Effector memory CD4-positive, alpha-beta T cell (primary cell): Measurements from ENCODE around the gene SLC25A27.
A peak's percentile ranks its signal among the peaks of the same experiment; 100 is the strongest.

Experiments
- DNase-seq, 3 donors: peaks; one replicate each; pipeline ENCODE4 v3.0.0-alpha.2; 2020
- H3K27ac ChIP-seq: 2 replicates; pipeline ENCODE4 v1.7.0; 2013; ENCODE audit warnings: mild to moderate bottlenecking, low read length, moderate library complexity; ENCODE audit not compliant: insufficient read depth, poor library complexity, severe bottlenecking
- H3K27me3 ChIP-seq: replicated peaks from 2 replicates; pipeline ENCODE4 v1.7.0; 2013; ENCODE audit warnings: mild to moderate bottlenecking, low read length; ENCODE audit not compliant: insufficient read depth, control insufficient read depth, poor library complexity, severe bottlenecking
- H3K36me3 ChIP-seq: 2 replicates; pipeline ENCODE4 v1.7.0; 2013; ENCODE audit warnings: mild to moderate bottlenecking, low read length, moderate library complexity; ENCODE audit not compliant: control insufficient read depth, insufficient read depth
- H3K4me1 ChIP-seq: 2 replicates; pipeline ENCODE4 v1.7.0; 2013; ENCODE audit warnings: low read length, mild to moderate bottlenecking; ENCODE audit not compliant: control insufficient read depth, insufficient read depth, poor library complexity, severe bottlenecking
- H3K4me3 ChIP-seq: 2 replicates; pipeline ENCODE4 v1.7.0; 2013; ENCODE audit warnings: low read length, low read depth, mild to moderate bottlenecking; ENCODE audit not compliant: insufficient read depth, poor library complexity, severe bottlenecking
- H3K9me3 ChIP-seq: 2 replicates; pipeline ENCODE4 v1.7.0; 2013; ENCODE audit warnings: mild to moderate bottlenecking, low read length, moderate library complexity; ENCODE audit not compliant: control insufficient read depth

SLC25A27 gene

DNA sequence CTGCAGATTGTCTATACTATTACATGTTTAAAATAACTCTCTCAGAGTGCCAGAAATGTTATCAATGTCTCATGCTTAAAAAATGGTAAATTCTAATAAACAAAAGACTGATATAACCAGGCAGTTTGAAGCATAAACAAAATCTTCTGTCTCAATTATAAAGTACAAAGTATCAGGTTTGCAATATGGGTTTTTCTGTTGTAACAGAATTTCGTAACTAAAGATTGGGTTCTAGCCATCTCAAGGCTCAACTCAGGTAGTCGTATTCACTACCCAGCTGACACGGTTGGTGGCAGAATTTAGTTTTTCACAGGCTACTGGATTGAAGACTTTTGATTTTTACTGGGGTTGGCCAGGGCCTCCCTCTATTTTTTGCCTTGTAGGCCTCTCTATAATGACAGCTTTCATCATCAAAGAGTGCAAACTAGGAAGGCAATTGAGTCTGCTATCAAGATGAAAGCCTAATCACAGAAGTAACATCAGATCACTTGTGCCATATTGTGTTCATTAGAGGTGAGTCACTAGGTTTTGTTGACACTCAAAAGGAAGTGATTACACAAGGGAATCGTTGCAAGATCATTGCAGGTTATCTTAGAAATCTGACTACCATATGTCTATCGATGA, 3.8 kb upstream of the SLC25A27 start:
- no peak overlapping the region for H3K27ac ChIP-seq
- no peaks in the 10 kb centered on the region for H3K9me3 ChIP-seq
- no peaks in the 10 kb centered on the region for H3K4me1 ChIP-seq
- DNase-seq: no peak
- H3K36me3 ChIP-seq: no peaks in the 10 kb centered on the region
- no peaks in the 10 kb centered on the region for H3K27me3 ChIP-seq
- H3K4me3 ChIP-seq: no peak overlapping the region

DNA sequence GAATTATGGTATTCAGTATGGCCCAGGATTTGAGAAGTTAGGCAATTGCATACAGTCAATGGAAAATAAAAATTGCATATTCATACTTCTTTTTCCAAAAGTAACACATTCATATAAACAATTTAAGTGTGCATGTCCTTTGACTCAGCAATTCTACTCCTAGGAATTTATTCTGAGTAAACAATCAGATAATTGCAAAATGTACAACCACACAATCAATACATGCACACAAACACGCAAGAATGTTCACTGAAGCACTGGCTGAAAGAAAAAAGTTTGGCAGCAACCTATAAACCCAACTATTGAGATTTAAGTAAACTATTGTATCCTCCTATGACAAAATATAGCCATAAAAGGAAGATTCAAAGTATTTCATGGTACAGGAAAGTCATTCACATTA, 1.8 kb upstream of the SLC25A27 start:
- no peak for DNase-seq
- no peak overlapping the region for H3K27ac ChIP-seq
- H3K4me3 ChIP-seq: no peak overlapping the region
- no peaks in the 10 kb centered on the region for H3K9me3 ChIP-seq
- no peaks in the 10 kb centered on the region for H3K27me3 ChIP-seq
- no peaks in the 10 kb centered on the region for H3K36me3 ChIP-seq
- no peaks in the 10 kb centered on the region for H3K4me1 ChIP-seq

DNA sequence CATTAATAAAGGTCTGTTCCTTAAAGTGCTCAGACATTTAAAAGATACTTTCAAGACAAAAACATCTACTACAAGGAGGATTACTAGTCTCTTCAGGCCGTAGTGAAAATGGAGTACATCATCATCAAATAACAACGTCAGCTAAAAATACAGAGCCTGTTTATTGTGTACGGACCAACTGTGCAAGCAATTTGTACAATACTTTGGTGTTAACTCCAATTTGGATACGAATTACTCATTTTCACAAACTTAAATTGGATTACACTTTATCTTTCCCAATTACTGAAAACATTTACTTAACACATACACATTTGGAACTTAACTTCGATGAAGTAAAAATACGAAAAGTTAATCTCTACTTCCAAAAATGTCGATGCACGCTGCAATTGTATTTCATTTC, 959 bp upstream of the SLC25A27 start:
- H3K4me3 ChIP-seq: no peak overlapping the region
- no peaks in the 10 kb centered on the region for H3K27me3 ChIP-seq

DNA sequence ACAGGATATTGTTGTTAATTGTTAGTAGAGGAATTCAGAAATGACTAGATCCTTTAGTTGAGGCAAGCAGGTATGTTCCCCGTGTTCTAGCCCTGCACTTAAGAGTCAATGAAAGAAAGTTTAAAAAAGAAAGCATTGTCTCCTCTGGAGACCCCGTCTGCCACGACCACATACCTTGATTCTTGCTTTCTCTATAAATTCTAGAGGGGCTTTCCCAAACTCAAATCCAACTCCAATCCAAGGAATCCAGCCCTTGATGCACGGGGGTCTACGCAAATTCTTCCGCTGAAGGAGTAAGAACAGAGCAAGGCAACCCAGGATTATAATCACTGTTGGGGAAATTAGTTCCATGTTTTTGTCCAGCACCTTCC, 558 bp upstream of the SLC25A27 start:
- DNase-seq: no peak
- no peaks in the 10 kb centered on the region for H3K9me3 ChIP-seq
- no peaks in the 10 kb centered on the region for H3K4me1 ChIP-seq
- no peaks in the 10 kb centered on the region for H3K27me3 ChIP-seq
- H3K4me3 ChIP-seq: peak overlapping the region; percentile 86
- H3K27ac ChIP-seq: no peak overlapping the region
- H3K36me3 ChIP-seq: no peaks in the 10 kb centered on the region

More for the DNA sequence above, 959 bp upstream of the SLC25A27 start:
- no peaks in the 10 kb centered on the region for H3K4me1 ChIP-seq
- H3K36me3 ChIP-seq: no peaks in the 10 kb centered on the region
- H3K9me3 ChIP-seq: no peaks in the 10 kb centered on the region
- DNase-seq: no peak
- H3K27ac ChIP-seq: no peak overlapping the region

DNA sequence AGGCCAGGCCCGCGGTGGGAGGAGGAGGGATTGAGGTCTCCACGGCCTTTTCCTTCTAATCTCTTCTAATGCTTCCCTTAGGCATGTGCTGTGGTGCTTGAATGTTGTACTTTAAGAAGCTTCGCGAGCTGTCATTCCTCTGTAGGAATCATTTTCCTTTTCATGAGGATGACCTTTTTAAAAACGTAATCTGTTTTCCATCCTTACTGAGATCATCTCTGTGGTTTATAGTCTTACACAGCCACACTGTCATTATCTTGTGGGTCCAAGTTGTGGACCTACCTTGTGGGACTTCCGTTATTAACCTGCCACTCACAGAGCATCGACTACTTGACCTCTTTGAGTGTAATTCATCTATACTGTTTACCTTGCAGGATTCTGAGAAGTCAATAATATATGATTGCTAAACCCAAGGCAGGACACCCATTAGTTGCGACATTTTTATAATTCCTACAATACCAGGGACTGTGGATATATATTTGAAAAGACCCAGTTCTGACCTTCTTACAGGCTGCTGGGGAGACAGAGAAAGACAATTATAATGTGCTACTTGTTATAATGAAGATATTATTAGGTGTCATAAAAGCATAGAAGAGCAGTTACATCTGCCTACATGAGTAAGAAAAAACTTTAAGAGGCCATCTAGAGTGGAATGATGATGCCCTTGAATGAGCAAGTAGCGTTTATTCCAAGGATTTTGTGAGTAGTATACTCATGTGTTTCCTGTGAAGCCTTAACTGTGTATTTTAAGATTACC, 842 bp downstream of the SLC25A27 start:
- H3K4me3 ChIP-seq: peak overlapping the region; percentile 86
- no peaks in the 10 kb centered on the region for H3K9me3 ChIP-seq
- H3K36me3 ChIP-seq: no peaks in the 10 kb centered on the region
- no peak for DNase-seq
- H3K27ac ChIP-seq: no peak overlapping the region
- no peaks in the 10 kb centered on the region for H3K4me1 ChIP-seq
- H3K27me3 ChIP-seq: no peaks in the 10 kb centered on the region

DNA sequence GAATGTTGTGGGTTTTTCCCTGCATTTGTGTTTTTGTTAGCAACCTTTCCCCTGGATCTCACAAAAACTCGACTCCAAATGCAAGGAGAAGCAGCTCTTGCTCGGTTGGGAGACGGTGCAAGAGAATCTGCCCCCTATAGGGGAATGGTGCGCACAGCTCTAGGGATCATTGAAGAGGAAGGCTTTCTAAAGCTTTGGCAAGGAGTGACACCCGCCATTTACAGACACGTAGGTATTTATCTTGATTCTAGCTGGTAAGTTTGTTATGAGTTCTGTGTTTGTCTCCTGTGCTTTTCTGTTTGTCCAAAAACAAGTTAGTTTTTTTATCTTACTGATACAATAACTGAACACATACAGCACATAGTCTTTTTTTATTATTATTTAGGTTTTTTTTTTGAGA, 3.0 kb downstream of the SLC25A27 start:
- H3K27me3 ChIP-seq: no peaks in the 10 kb centered on the region
- no peak overlapping the region for H3K4me3 ChIP-seq

DNA sequence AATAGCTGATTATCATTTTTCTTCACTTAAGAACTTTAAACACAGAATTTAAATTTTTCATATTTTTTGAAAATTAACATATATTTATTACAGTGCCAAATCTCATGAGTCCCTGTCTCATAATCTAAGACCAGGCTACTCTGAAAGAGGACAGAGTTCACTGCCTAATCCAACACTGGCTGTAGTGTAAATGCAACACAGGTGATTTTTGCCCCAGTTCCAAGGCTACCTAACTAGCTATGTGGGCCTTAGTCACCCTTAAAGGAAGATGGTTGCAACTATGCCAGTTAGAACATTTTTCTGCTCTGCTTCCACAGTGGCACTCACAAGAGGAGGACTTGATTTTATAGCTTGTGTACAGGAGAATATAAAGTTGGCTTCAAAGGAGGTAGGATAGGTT, 4.9 kb downstream of the SLC25A27 start:
- Histone ChIP-seq H3K27me3 (no peaks in the 10 kb centered on the region), H3K4me1 (no peaks in the 10 kb centered on the region), H3K4me3 (no peak overlapping the region), H3K9me3 (no peaks in the 10 kb centered on the region), H3K27ac (no peak overlapping the region), H3K36me3 (no peaks in the 10 kb centered on the region)
- DNase-seq: no peak

More for the DNA sequence above, 3.0 kb downstream of the SLC25A27 start:
- DNase-seq: no peak
- no peaks in the 10 kb centered on the region for H3K4me1 ChIP-seq
- H3K9me3 ChIP-seq: no peaks in the 10 kb centered on the region
- H3K36me3 ChIP-seq: no peaks in the 10 kb centered on the region
- no peak overlapping the region for H3K27ac ChIP-seq

DNA sequence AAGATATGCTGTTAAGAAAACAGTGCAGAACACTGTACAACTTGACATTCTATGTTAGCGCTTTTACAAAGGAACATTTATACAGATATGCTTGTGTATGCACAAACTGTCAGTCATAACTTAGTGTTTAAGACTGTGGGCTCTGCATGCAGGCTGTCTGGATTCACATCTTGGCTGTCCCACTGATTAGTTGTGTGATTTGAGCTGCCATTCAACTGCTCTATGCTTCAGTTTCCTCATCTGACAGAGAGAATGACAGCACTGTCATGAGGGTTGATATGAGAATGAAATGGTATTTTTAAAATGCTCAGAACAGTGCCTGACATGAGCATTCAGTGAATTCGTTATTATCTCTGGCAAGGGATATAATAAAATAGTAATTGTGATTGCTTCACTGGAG, 8.7 kb downstream of the SLC25A27 start:
- no peaks in the 10 kb centered on the region for H3K9me3 ChIP-seq
- H3K4me3 ChIP-seq: no peak overlapping the region
- H3K4me1 ChIP-seq: no peaks in the 10 kb centered on the region
- H3K36me3 ChIP-seq: no peaks in the 10 kb centered on the region
- DNase-seq: no peak
- no peak overlapping the region for H3K27ac ChIP-seq
- no peaks in the 10 kb centered on the region for H3K27me3 ChIP-seq

DNA sequence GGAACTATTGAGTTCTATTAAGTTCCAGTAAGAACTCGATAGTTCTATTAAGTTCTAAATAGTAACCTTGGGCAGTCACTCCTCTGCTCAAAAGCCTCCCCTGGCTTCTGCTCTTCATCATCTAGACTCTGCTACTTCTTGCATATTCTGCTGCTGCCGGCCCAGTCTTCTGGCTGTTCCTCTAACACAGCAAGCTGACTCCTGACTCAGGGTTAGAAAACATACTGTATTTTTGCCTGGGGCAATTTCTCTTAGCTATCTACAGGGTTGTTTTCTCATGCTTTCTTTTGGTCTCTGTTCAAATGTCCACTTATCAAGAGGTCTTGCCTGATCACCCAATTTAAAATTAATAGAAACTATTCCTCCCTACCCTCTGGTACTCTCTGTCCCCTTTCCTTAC, 14.6 kb downstream of the SLC25A27 start:
- H3K9me3 ChIP-seq: no peaks in the 10 kb centered on the region
- H3K27ac ChIP-seq: no peak overlapping the region
- no peaks in the 10 kb centered on the region for H3K4me1 ChIP-seq
- H3K27me3 ChIP-seq: no peaks in the 10 kb centered on the region
- H3K4me3 ChIP-seq: no peak overlapping the region
- H3K36me3 ChIP-seq: no peaks in the 10 kb centered on the region
- no peak for DNase-seq

DNA sequence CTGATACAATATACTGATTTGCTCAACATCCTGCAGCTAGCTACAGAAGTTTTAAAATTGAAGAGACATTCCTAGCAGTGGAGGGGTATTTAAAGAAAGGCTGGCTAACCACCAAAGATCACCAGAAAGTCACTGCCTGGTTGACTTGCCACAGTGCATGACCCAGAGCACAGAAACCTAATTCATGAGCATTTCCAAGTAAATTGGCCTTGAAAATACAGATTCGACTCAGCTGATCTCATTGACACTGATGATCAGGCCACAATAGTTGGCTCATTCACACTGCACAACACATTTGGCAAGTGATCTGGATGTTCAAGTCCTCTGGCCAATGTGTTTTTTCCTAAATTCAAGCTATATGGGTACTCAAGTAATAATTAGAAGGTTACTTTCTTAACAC, 21.6 kb downstream of the SLC25A27 start:
- Histone ChIP-seq H3K36me3 (no peaks in the 10 kb centered on the region), H3K27me3 (no peaks in the 10 kb centered on the region), H3K27ac (no peak overlapping the region), H3K4me3 (no peak overlapping the region), H3K9me3 (no peaks in the 10 kb centered on the region), H3K4me1 (no peaks in the 10 kb centered on the region)
- no peak for DNase-seq
